GM19193 (cell line): ENCODE data around the gene UBE2A.

Experiments used
- POLR2A ChIP-seq: IDR thresholded peaks from 4 replicates; pipeline ENCODE4 v1.6.1; 2011; ENCODE audit not compliant: insufficient read depth, insufficient read length; ENCODE audit errors: extremely low read depth

UBE2A gene

GRCh38 chrX:119602701-119603255 is 28.4 kb downstream of the UBE2A start:
- no peak for TF ChIP-seq POLR2A

- no peak for TF ChIP-seq POLR2A
Observed at GRCh38 chrX:119604766-119605463, 30.6 kb downstream of the UBE2A start.

DNA sequence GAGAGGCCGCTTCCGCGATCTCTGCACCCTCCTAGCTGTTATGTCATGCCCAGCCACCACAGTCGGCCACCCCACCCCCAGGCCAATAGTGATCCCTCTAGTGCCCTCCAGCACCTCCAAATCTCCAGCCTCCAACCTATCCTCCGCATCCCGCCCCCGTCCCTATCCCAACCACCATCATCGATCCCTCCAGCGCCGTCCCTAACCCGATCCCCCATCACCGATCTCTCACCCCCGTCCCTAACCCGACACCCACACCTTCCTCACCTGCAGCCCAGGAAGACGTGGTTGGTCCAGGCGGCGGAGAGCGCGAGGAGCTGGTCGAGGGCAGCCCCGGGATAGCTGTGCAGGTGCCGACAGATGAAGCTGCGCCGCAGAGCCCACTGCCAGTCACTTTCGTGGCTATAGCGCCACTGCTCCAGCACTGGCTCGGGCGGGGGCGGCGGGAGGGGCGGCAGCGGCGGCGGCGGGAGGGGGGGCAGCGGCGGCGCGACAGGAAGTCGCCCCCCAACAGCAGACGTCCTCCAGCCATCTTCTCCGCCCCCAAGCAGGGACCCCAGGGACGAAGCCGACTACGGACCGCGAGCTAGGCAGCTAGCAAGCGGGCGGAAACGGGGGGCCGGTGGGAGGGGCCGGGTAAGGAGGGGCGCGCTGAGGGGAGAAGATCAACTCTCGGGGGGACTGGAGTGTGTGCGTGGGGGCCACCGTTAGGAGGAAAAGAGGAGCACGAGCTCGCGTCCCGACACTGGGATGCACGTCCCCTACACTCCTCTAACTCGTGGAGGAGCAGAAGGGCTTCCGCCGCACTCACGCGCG is 31.3 kb downstream of the UBE2A start:
- peak; percentile 30 for TF ChIP-seq POLR2A

DNA sequence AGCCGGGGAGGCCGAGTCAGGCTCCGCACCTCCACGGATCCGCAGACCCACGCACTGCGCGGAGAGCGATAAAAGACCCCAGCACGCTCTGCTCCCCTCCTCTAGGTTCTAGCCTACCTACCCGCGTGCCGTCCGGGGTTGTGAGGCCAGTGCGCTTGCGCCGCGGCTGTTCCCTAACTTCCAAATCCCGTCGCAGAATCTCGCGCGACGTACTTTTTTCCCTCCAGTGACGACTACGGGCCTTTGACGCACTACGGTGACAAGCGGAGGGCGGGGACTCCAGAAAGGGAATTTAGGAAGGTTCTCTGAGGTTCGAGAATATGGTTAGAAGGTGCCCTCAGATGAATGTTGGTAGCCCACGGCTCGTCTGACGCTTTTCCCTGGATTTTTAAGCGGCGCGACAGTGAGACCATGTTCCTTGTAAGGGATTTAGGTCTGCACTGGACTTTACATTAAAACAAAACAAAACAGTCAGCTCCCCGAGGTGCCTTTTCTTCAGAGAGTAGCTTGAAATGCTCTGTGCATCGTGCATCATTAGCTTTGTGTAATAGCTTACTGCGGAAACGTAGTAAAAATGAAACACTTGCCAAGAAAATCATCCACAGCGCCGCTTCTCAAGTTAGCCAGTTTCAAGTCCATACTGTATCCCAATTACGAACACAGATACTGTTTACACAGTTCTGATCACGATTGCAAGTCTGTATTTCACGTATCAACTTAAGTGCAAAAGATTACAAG is 32.1 kb downstream of the UBE2A start, which contains the start of gene NKRF:
TSS of gene NKRF (minus strand) at position 145 of the 738 bp plus-strand sequence.
- TF ChIP-seq POLR2A = peak; percentile 91

GRCh38 chrX:119607018-119607389 is 32.6 kb downstream of the UBE2A start:
- TF ChIP-seq POLR2A = no peak

DNA sequence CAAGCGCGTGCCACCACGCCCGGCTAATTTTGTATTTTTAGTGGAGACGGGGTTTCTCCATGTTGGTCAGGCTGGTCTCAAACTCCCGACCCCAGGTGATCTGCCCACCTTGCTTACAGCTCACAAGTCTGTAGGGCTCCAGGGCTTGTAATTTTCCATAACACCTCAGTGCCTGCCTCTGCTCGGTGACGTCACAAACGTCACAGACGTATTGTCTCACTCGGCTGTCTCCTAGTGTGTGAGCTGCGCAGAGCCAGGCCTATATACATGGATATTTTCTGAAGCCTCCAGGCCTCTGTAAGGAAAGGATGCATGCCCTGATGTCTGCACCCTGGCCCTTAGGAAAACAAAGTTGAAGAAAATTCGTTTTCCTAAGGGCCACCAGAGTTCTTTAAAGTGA is 40.4 kb downstream of the UBE2A start:
- TF ChIP-seq POLR2A = no peak

DNA sequence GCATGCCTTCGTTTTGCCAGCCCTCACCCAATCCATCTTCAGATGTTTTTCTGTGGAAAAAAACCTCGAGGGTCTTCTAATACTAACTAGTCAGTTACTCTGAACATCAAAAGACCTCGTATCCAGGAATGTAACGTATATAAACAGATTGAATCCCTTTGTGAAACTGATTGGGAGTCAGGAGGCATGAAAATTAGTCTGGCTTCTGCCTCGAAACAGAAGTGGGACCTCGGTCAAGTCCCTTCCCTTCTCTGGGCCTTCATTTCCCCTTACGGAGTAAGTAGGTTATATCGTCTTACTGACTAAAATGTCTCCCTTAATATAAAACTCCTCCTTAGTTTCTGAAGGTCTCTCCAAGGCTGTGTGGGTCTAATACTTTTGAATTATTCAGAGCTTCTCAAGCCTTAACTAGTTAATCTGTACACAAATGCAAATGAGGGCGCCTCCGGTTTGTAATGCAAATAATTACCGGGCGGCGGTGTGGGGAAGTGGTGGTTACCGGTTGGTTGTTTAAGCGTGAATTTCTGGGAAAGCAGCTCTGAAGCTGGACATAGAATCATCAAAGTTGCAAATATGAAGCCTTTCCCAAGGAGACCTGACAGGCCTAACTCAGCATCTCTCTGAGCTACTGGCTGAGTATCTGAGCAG is 43.3 kb downstream of the UBE2A start:
- peak; percentile 16 for TF ChIP-seq POLR2A

DNA sequence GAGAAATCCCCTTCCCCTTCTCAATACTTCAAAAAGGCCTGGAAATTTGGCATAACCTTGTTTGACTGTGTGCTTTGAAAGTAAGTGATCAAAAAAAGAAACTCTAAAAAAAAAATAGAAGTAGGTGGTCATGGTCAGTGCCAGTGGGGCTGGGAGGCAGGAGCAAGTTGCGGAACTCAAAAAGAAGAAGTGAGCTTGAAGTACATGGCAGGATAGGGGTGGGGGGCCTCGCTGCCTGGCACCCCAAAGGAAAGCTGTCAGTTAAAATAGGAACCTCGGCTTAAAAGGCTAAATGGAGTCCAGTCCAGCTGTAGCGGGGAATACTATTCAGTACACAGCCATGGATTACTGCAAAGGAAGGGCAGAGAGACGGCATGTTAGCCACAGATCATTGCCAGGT is 44.1 kb downstream of the UBE2A start:
- TF ChIP-seq POLR2A = no peak

DNA sequence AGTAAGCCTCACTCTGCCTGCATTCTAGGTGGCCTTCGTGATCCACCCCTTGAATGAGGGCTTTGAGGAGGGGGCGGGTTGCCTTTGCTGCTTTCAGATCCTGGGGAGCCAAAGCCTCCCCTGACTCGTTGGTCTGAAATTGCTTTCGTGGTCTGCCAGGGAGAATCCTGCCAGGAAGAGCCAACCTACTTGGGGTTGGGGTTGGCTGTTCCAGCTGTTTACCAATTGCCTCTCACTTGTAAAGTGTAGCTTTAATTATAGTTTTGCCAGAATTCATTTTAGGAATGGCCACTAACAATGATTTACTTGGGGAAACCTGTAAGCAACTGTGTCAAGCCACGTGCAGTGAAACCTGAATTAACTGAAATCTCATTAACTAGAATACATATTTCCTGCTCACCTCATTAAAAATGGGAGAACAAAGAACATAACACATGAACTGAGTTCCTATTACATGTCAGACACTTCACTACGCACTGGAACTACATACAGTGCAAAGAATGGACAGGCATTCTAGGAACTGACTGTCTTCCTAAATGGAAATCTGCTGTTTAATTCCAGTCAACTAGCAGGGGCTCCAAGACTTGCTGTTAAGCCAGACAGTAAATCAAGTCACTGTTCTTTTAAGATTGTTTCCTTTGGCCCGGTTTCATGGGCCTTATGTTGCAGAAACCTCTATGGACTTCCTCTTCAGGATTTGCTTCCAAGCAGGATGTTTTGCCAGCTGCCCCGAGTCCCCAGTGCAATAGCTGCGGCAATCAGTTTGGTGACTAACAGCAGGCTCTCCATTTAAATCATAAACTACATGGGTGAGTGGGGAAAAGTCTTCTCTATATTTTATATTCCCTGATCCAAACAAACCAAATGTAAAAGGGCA is 48.2 kb downstream of the UBE2A start:
- no peak for TF ChIP-seq POLR2A

GRCh38 chrX:119624417-119624816 is 50.1 kb downstream of the UBE2A start:
- no peak for TF ChIP-seq POLR2A

GRCh38 chrX:119624951-119625668 is 50.7 kb downstream of the UBE2A start:
- no peak for TF ChIP-seq POLR2A

DNA sequence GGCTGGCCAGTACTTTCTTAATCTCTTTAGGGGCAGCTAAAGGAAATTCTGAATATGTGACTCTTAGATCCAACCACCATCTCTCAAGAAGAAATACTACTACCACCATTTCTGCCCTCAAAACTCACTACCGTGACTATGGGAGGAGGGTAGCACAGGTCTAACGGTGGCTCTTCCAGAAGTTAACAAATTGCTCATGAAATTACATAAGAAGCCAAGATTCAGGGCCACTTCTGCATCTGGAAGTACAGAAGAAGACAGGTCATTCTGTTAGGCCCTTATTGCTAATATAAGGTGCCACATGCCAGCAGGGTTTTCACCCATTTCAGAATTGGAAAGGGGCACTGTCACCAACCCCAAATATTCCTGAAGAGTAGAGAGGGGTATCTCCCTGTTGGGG is 51.5 kb downstream of the UBE2A start:
- no peak for TF ChIP-seq POLR2A
